Esophagus mucosa (tissue), 1 donor: ENCODE data around the gene BEX4. TPM values are rescaled to one million over a fixed set of nuclear protein-coding genes. Genes with fewer than 3 reads are reported as not detected.
"Not testable (repeated sequence)": the region's sequence is repeated elsewhere in the genome, so short reads cannot be mapped to it uniquely, and the experiment has no call there.

ENCODE experiments used
- ATAC-seq: fragments of 200-7000 bp; cut with Tn5 transposase; one replicate; pipeline ENCODE4 v1.9.1; 2020
- total RNA-seq: library from RNA; stranded (reverse); gene quantifications from one replicate; pipeline ENCODE4 v1.2.4, GENCODE V29; 2023
- donor health status: DM: yes; HTN: yes; CAD: no.

Gene BEX4, protein sequence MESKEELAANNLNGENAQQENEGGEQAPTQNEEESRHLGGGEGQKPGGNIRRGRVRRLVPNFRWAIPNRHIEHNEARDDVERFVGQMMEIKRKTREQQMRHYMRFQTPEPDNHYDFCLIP
- total RNA-seq: 12.2 TPM

- peak; percentile 95 for ATAC-seq
These were observed at the start of gene BEX4 for GRCh38 chrX:103214870-103215424. TSS of gene BEX4 (plus strand) at chrX:103215108. CDS start at chrX:103216154, 1,046 bp downstream.

GRCh38 chrX:103170216-103170615, 44.7 kb upstream of the BEX4 start:
- no peak for ATAC-seq

DNA sequence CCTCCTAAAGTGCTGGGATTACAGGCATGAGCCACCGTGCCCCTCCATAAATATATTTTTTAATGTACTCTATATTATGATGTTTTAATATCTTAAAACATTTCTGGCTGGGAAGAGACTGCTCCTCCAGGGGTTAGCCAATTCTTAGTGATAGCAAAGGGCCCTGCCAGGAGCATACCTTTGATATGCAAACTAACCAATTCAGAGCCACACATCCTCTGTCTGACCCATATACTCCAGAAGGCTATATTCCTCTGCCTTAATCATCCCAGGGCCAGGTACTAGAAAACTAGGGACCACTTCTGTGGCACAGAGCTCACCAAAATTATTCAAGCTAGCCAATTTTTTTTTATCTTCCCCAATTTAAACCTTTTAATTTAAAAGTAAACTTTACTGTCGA, 43.6 kb upstream of the BEX4 start:
- no peak for ATAC-seq

GRCh38 chrX:103175256-103175655, 39.7 kb upstream of the BEX4 start:
- not testable (repeated sequence) for ATAC-seq

DNA sequence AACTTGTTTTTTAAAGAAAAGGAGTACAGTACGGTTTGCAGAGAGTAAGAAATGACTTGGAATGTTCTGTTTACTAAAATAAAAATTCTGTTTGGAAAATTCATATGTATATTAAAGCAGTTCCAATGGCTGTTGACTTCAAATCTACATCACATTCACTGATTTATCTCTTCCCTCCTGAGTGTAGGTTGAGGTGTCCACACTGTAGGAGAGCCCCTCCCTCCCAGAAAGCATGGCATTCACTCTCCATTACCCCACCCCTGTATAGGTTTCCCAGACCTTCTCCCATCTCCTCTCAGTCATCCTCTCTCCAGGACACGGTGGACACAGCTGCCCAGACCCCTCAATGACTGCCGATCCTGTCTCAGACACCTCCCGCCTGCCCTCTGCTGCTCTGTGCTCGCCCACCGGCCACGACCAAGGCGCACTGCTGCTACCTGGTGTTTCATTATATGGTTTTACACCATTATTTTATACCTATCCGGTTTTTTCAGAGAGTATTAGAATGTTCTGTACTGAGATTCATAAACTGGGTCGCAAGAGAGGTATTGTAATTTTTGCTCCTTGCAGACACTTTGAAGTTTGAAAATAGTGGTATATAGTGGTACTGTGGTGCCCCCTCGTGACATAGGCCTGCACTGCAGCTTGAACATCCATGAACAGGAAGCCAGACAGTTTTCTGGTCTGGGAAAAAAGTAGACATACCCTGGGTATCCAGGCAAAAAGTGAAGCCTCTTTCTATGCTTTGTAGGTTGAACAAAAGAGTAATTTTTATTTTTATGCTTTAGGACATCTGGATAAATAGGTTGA, 38.8 kb upstream of the BEX4 start:
- ATAC-seq: peak; percentile 72

- ATAC-seq: no peak
These were observed 37.4 kb upstream of the BEX4 start for GRCh38 chrX:103177556-103177955.

- no peak for ATAC-seq
These were observed 31.0 kb upstream of the BEX4 start for GRCh38 chrX:103183912-103184311.

GRCh38 chrX:103187953-103188475, 26.9 kb upstream of the BEX4 start:
- ATAC-seq: no peak

GRCh38 chrX:103197721-103198306, 17.1 kb upstream of the BEX4 start:
- ATAC-seq: no peak

- not testable (repeated sequence) for ATAC-seq
These were observed 16.2 kb upstream of the BEX4 start for GRCh38 chrX:103198668-103199067.

GRCh38 chrX:103201041-103201440, 13.9 kb upstream of the BEX4 start:
- ATAC-seq: no peak

DNA sequence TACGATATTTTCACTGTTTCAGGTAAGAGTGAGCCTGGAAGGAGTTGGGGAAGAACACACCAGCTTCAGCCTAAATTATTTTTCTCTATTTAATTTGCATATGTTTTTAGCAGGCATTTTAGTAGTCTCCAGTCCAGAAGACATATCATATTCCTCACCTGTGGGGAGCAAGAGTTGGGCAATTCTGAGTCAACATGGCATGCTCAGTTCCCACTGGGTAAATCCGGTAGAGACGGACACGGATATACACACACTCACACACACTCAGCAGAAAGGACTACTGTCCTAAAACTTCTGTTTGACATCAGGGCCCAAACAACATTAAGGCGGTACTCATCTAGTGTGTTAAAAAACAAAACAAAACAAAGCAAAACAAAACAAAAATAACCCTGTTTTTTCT, 4.9 kb upstream of the BEX4 start:
- ATAC-seq: no peak

DNA sequence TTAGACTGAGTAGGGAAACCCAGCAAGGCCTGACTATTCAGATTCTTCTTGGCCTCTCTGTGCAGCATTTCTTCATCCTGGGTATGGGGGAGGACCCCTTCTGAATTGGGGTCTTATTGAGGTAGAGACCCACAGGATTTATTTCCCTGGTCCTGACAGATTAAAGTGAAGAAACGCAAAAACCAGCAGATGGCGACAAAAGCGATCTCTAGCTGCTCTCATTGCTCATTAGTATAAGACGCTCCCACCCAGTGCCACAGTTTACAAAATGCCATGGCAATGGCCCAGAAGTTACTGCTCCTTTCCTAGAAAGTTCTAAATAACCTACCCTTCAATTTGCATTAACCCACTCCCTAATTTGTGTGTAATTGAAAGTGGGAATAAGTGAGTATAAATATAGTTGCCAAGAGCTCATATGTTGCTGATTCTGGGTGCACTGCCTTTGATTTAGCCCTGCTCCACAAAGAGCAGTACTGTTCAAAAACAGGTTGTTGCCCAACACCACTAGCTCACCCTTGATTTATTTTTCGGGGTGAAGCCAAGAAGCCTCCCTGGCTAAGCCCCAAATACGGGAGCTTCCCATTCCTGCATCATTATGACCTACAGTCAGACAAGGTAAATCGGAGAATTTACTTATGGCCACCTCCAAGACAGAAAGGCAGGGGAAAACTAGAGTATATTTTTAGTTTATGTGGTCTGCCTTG, 3.7 kb upstream of the BEX4 start:
- ATAC-seq: no peak

- ATAC-seq: peak; percentile 47
These were observed 2.0 kb upstream of the BEX4 start for GRCh38 chrX:103212749-103213457.

DNA sequence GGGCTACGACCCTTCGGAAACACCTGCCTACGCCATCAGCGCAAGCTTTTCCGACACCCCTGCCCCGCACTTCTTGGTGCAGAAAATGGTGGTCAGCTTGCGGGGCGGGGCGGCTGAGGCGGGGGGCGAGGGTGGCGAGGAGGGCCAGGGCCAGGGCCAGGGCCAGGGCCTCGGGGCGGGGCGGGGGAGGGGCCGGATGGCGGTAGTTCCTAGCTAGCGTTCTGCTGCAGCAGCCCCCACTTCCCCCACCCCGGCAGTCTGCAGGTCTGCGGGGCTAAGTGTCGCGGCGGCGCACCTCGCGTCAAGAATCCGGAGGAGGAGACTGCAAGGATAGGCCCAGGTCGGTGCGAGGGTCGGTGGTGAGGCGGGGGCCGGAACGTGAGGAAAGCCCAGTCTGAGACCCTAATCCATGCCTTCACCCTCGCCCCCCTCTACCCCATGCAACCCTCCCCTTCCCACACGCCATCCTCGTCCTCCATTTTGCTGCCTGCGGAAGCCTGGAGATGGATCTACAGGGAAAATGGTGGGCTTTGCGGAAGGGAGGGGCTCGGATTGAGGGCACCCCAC, 600 bp downstream of the BEX4 start:
- peak; percentile 55 for ATAC-seq

- ATAC-seq: no peak
These were observed 5.8 kb downstream of the BEX4 start for GRCh38 chrX:103220511-103221323.

DNA sequence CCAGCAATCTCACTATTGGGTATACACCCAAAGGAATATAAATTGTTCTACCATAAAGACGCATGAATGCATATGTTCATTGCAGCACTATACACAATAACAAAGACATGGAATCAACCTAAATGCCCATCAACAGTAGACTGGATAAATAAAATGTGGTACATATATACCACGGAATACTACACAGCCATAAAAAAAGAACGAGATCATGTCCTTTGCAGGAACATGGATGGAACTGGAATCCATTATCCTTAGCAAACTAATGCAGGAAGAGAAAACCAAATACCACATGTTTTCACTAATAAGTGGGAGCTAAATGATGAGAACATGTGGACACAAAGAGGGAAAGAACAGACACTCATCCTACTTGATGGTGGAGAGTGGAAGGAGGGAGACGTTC, 11.0 kb downstream of the BEX4 start:
- not testable (repeated sequence) for ATAC-seq

DNA sequence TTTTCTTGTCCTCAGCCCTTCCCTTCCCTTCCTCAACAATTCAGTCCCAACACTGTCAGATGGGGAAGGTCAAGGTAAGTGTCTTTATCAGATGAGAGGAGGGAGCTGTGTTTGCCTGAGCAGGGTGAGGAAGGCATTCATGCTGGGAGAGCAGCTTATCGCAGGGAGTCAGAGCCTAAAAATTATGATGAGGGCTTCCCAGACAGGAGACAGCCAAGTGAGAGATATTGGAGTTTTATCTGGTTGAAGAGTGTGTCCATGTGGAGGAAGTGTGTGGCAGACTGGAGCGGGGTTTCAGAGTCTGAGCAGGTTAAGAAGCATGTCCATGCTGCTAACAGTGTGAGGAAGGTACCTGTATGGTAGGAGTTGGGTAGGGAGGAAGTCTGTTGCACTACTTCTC, 18.4 kb downstream of the BEX4 start:
- ATAC-seq: no peak

DNA sequence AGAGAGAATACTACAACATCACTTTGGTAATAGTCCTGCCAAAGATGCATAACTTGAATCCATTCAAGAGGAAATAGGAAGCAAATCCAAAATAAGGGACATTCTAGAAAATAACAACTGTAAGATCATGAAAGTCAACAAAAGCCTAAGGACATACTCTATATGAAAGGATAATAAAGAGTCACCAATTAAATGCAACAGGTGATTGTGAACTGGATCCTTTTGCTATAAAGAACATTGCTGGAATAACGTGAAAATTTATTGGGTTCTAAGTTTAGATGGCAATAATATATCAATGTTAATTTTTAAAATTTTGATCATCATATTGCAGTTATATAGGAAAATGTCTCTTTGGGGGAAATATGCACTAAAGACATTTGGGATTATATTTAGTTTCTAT, 20.0 kb downstream of the BEX4 start:
- no peak for ATAC-seq

- ATAC-seq: not testable (repeated sequence)
These were observed 20.7 kb downstream of the BEX4 start for GRCh38 chrX:103235608-103236007.

GRCh38 chrX:103236296-103236695, 21.4 kb downstream of the BEX4 start:
- ATAC-seq: no peak
